Caco-2 (cell line): ENCODE results near the gene F10. TPM values are rescaled to one million over a fixed set of nuclear protein-coding genes. Genes with fewer than 3 reads are reported as not detected.
A peak's percentile ranks its signal among the peaks of the same experiment; 100 is the strongest.

Experiments
- BruUV-seq: library from RNA; stranded (reverse); fragments of 400-500 nt; replicated peaks from 2 replicates; lab custom pipeline; 2021; lab: Mats Ljungman, UMichigan
- CTCF ChIA-PET: fragments of 300-600 bp; sonication (Branson Sonifier 250); formaldehyde crosslinking; loops from one replicate; lab custom pipeline; 2022; ENCODE audit warnings: antibody characterized with exemption; lab: Charles Lee
- POLR2A ChIA-PET: fragments of 300-600 bp; sonication (Branson Sonifier 250); formaldehyde crosslinking; loops from one replicate; lab custom pipeline; 2022; ENCODE audit warnings: antibody characterized with exemption; lab: Charles Lee
- DNase-seq, 2 experiments: peaks; one replicate each; pipeline versions ENCODE4 v3.0.0 to v3.0.0-alpha.2; 2020 to 2022
- H3K27me3 ChIP-seq: replicated peaks from 2 replicates; pipeline ENCODE4 v1.6.0; 2011; ENCODE audit warnings: low read length; ENCODE audit not compliant: control insufficient read depth, insufficient read depth
- H3K36me3 ChIP-seq: 2 replicates; pipeline ENCODE4 v1.5.1; 2011; ENCODE audit warnings: low read length; ENCODE audit not compliant: control insufficient read depth, insufficient read depth
- H3K4me1 ChIP-seq: fragments of 250-450 bp; sonication (Bioruptor Pico); 2 replicates; pipeline ENCODE4 v1.5.1; 2020; ENCODE audit warnings: mild to moderate bottlenecking
- H3K4me3 ChIP-seq: 2 replicates; pipeline ENCODE4 v1.5.1; 2011; ENCODE audit warnings: low read depth, mild to moderate bottlenecking, control low read depth, low read length
- H3K9me3 ChIP-seq: fragments of 250-450 bp; sonication (Bioruptor Pico); 2 replicates; pipeline ENCODE4 v1.5.1; 2020; ENCODE audit warnings: mild to moderate bottlenecking, moderate library complexity
- H3K27ac Mint-ChIP-seq: one replicate; pipeline ENCODE4 v1.8.0; 2022; ENCODE audit warnings: mixed read lengths; ENCODE audit not compliant: unreplicated experiment
- H3K27me3 Mint-ChIP-seq: one replicate; pipeline ENCODE4 v1.8.0; 2022; ENCODE audit warnings: mixed read lengths; ENCODE audit not compliant: insufficient read depth, unreplicated experiment
- H3K36me3 Mint-ChIP-seq: one replicate; pipeline ENCODE4 v1.8.0; 2022; ENCODE audit warnings: mild to moderate bottlenecking, mixed read lengths; ENCODE audit not compliant: insufficient read depth, unreplicated experiment
- H3K4me1 Mint-ChIP-seq: one replicate; pipeline ENCODE4 v1.8.0; 2022; ENCODE audit warnings: low read depth, mixed read lengths; ENCODE audit not compliant: unreplicated experiment
- H3K4me3 Mint-ChIP-seq: one replicate; pipeline ENCODE4 v1.8.0; 2022; ENCODE audit warnings: mild to moderate bottlenecking, moderate library complexity, mixed read lengths; ENCODE audit not compliant: unreplicated experiment
- H3K9me3 Mint-ChIP-seq: one replicate; pipeline ENCODE4 v1.8.0; 2022; ENCODE audit warnings: mixed read lengths; ENCODE audit not compliant: unreplicated experiment
- intact Hi-C: fragments of 100-400 bp; cut with micrococcal nuclease; formaldehyde crosslinking; loops from one replicate; pipeline ENCODE4 v1.10.0; 2022; ENCODE audit not compliant: unreplicated experiment
- total RNA-seq: library from RNA; stranded (reverse); gene quantifications from 2 replicates; pipeline ENCODE4 v1.2.3, GENCODE V29; 2022
- TF ChIP-seq, protein P1 (sequence below), 2 experiments: fragments of 200-600 bp in 1 of 2; IDR thresholded peaks; 1 replicate in 1 of 2; 2 replicates in 1 of 2; pipeline versions ENCODE4 v1.5.1 to v1.8.0; 2011 to 2022; ENCODE audit warnings: antibody characterized with exemption in 1 of 2, control low read depth in 1 of 2, inconsistent platforms in 1 of 2, low read depth in 1 of 2, low read length in 1 of 2, mild to moderate bottlenecking in 1 of 2, moderate library complexity in 1 of 2; ENCODE audit not compliant: insufficient read depth in 1 of 2, severe bottlenecking in 1 of 2, unreplicated experiment in 1 of 2

Gene F10
- total RNA-seq, 1 experiment from 2014 or later = 34.3 TPM

DNA sequence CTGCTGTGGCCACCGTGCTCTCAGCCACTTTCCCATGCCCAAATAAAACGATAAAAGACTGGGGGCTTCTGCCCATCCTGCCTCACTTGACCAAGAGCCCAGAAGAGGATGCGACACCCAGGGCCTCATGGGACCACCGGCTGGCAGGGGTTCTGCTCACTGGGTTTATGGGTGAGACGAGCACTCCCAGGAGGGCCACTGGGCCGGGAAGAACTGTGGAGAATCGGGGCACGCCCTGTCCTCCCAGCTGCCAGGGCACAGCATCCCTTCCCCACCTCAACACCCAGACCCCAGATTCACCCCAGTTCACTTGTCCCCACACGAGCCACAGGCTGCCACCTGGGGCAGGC is 4.7 kb upstream of the F10 start:
- ChIA-PET CTCF (no interaction called here), POLR2A (no interaction called here)
- H3K4me1 ChIP-seq = peaks cover 20% of the 10 kb centered on the region
- no peaks in the 10 kb centered on the region for H3K27me3 ChIP-seq
- no peak overlapping the region for H3K27ac Mint-ChIP-seq
- TF ChIP-seq, protein P1, sequence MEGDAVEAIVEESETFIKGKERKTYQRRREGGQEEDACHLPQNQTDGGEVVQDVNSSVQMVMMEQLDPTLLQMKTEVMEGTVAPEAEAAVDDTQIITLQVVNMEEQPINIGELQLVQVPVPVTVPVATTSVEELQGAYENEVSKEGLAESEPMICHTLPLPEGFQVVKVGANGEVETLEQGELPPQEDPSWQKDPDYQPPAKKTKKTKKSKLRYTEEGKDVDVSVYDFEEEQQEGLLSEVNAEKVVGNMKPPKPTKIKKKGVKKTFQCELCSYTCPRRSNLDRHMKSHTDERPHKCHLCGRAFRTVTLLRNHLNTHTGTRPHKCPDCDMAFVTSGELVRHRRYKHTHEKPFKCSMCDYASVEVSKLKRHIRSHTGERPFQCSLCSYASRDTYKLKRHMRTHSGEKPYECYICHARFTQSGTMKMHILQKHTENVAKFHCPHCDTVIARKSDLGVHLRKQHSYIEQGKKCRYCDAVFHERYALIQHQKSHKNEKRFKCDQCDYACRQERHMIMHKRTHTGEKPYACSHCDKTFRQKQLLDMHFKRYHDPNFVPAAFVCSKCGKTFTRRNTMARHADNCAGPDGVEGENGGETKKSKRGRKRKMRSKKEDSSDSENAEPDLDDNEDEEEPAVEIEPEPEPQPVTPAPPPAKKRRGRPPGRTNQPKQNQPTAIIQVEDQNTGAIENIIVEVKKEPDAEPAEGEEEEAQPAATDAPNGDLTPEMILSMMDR (IDR thresholded peaks at IDR 0.05; ENCODE audit: insufficient read depth in 1 of 2, low read depth in 1 of 2, low read length in 1 of 2, severe bottlenecking in 1 of 2, unreplicated experiment in 1 of 2) = no peak
- H3K9me3 Mint-ChIP-seq = no peaks in the 10 kb centered on the region
- intact Hi-C loops = no loop called here
- DNase-seq = no peak
- H3K4me3 Mint-ChIP-seq = no peak overlapping the region
- peaks cover 6% of the 10 kb centered on the region for H3K36me3 Mint-ChIP-seq
- H3K36me3 ChIP-seq = no peaks in the 10 kb centered on the region
- H3K9me3 ChIP-seq = no peaks in the 10 kb centered on the region
- H3K4me3 ChIP-seq = no peak overlapping the region
- H3K27me3 Mint-ChIP-seq = no peaks in the 10 kb centered on the region
- BruUV-seq = no TSS peak
- peaks cover 3% of the 10 kb centered on the region for H3K4me1 Mint-ChIP-seq

DNA sequence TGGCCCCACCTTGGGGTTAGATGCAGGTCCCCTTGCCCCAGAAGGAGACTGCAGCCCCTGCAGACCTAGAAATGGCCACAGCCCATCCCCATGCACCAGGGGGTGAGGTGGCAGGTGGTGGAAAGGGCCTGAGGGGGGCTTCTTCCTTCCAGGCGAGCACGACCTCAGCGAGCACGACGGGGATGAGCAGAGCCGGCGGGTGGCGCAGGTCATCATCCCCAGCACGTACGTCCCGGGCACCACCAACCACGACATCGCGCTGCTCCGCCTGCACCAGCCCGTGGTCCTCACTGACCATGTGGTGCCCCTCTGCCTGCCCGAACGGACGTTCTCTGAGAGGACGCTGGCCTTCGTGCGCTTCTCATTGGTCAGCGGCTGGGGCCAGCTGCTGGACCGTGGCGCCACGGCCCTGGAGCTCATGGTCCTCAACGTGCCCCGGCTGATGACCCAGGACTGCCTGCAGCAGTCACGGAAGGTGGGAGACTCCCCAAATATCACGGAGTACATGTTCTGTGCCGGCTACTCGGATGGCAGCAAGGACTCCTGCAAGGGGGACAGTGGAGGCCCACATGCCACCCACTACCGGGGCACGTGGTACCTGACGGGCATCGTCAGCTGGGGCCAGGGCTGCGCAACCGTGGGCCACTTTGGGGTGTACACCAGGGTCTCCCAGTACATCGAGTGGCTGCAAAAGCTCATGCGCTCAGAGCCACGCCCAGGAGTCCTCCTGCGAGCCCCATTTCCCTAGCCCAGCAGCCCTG is 4.2 kb upstream of the F10 start:
- no peak for DNase-seq

DNA sequence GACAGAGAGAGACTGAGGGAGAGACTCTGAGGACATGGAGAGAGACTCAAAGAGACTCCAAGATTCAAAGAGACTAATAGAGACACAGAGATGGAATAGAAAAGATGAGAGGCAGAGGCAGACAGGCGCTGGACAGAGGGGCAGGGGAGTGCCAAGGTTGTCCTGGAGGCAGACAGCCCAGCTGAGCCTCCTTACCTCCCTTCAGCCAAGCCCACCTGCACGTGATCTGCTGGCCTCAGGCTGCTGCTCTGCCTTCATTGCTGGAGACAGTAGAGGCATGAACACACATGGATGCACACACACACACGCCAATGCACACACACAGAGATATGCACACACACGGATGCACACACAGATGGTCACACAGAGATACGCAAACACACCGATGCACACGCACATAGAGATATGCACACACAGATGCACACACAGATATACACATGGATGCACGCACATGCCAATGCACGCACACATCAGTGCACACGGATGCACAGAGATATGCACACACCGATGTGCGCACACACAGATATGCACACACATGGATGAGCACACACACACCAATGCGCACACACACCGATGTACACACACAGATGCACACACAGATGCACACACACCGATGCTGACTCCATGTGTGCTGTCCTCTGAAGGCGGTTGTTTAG is 3.3 kb upstream of the F10 start:
- TF ChIP-seq, protein P1 (IDR thresholded peaks at IDR 0.05; ENCODE audit: insufficient read depth in 1 of 2, low read depth in 1 of 2, low read length in 1 of 2, severe bottlenecking in 1 of 2, unreplicated experiment in 1 of 2) = no peak
- peaks cover 9% of the 10 kb centered on the region for H3K4me1 Mint-ChIP-seq
- H3K9me3 Mint-ChIP-seq = no peaks in the 10 kb centered on the region
- Histone ChIP-seq H3K4me1 (peaks cover 29% of the 10 kb centered on the region), H3K27me3 (no peaks in the 10 kb centered on the region), H3K36me3 (no peaks in the 10 kb centered on the region), H3K9me3 (no peaks in the 10 kb centered on the region), H3K4me3 (no peak overlapping the region)
- H3K4me3 Mint-ChIP-seq = peak overlapping the region; percentile 15
- no peaks in the 10 kb centered on the region for H3K27me3 Mint-ChIP-seq
- H3K27ac Mint-ChIP-seq = no peak overlapping the region
- POLR2A ChIA-PET = interaction anchor here (0.6 to 0.7 kb wide), 2 partner anchors 14 to 44 kb away, joined by 3 read pairs; partner anchors contain the start of gene F7
- TSS peak; percentile 76 for BruUV-seq
- H3K36me3 Mint-ChIP-seq = peaks cover 10% of the 10 kb centered on the region
- DNase-seq = no peak
- CTCF ChIA-PET = no interaction called here
- intact Hi-C loops = no loop called here

More for the DNA sequence above, 4.2 kb upstream of the F10 start:
- H3K36me3 ChIP-seq = no peaks in the 10 kb centered on the region
- ChIA-PET POLR2A (no interaction called here), CTCF (no interaction called here)
- TF ChIP-seq, protein P1 (IDR thresholded peaks at IDR 0.05; ENCODE audit: insufficient read depth in 1 of 2, low read depth in 1 of 2, low read length in 1 of 2, severe bottlenecking in 1 of 2, unreplicated experiment in 1 of 2) = no peak
- no peaks in the 10 kb centered on the region for H3K27me3 ChIP-seq
- no peaks in the 10 kb centered on the region for H3K9me3 Mint-ChIP-seq
- peaks cover 8% of the 10 kb centered on the region for H3K4me1 Mint-ChIP-seq
- no TSS peak for BruUV-seq
- no peaks in the 10 kb centered on the region for H3K9me3 ChIP-seq
- H3K36me3 Mint-ChIP-seq = peaks cover 10% of the 10 kb centered on the region
- intact Hi-C loops = no loop called here
- no peaks in the 10 kb centered on the region for H3K27me3 Mint-ChIP-seq
- H3K4me3 ChIP-seq = no peak overlapping the region
- peaks cover 25% of the 10 kb centered on the region for H3K4me1 ChIP-seq
- H3K27ac Mint-ChIP-seq = no peak overlapping the region
- H3K4me3 Mint-ChIP-seq = peak overlapping the region; percentile 15
